HepG2 (cell line): ENCODE measurements around the gene ZBED5. TPM values are rescaled to one million over a fixed set of nuclear protein-coding genes. Genes with fewer than 3 reads are reported as not detected.

Source experiments
- ATAC-seq: fragments of 200-7000 bp; cut with Tn5 transposase; 3 replicates; pipeline ENCODE4 v1.9.1; 2020; ENCODE audit warnings: mild to moderate bottlenecking, moderate library complexity
- BruUV-seq: library from RNA; stranded (reverse); fragments of 400-500 nt; replicated peaks from 2 replicates; lab custom pipeline; 2021; lab: Mats Ljungman, UMichigan
- CTCF ChIA-PET: fragments of 300-600 bp; formaldehyde crosslinking; extraction: SDS; loops from one replicate; lab custom pipeline; 2021; ENCODE audit warnings: low total read pairs, inconsistent platforms, low intra/inter-chr PET ratio; lab: Yijun Ruan, JAX
- POLR2A ChIA-PET: fragments of 350-600 bp; sonication (Branson Sonifier 250); formaldehyde crosslinking; loops from one replicate; lab custom pipeline; 2020; ENCODE audit warnings: antibody characterized with exemption, inconsistent platforms; lab: Yijun Ruan, JAX
- DNase-seq: peaks from one replicate; pipeline ENCODE4 v3.0.0-alpha.2; 2015; ENCODE audit warnings: low spot score
- FAIRE-seq: peaks from 3 replicates; lab custom pipeline; 2011; peaks lifted over from hg19 to GRCh38; lab: Jason Lieb, UNC
- H2AFZ ChIP-seq: one replicate; pipeline ENCODE4 v1.6.1; 2011; ENCODE audit warnings: low read length, inconsistent platforms
- H3K27ac ChIP-seq: fragments of 300-600 bp; 3 replicates; pipeline ENCODE4 v1.8.0; 2011; ENCODE audit warnings: mixed run types, mild to moderate bottlenecking, mixed read lengths, low read length, inconsistent platforms; ENCODE audit not compliant: insufficient read depth; ENCODE audit errors: extremely low read length
- H3K27me3 ChIP-seq, 2 experiments: fragments of 200-600 bp in 1 of 2; 2 replicates in 1 of 2; 3 replicates in 1 of 2; pipeline versions ENCODE4 v1.6.0 to v1.8.0; 2011; ENCODE audit warnings: low read length in 2 of 2, mild to moderate bottlenecking in 2 of 2, moderate library complexity in 2 of 2, inconsistent platforms in 1 of 2; ENCODE audit not compliant: insufficient read depth in 2 of 2, control insufficient read depth in 1 of 2
- H3K36me3 ChIP-seq, 2 experiments: fragments of 200-600 bp in 1 of 2; replicated peaks in 1 of 2; 2 replicates in 1 of 2; 3 replicates in 1 of 2; pipeline versions ENCODE4 v1.5.1 to v1.8.0; 2011; ENCODE audit warnings: low read length in 2 of 2, inconsistent platforms in 1 of 2; ENCODE audit not compliant: insufficient read depth in 2 of 2, control insufficient read depth in 1 of 2
- H3K4me1 ChIP-seq: 2 replicates; pipeline ENCODE4 v1.5.1; 2012; ENCODE audit warnings: low read length, inconsistent platforms; ENCODE audit not compliant: insufficient read depth
- H3K4me2 ChIP-seq: 2 replicates; pipeline ENCODE4 v1.6.0; 2011; ENCODE audit warnings: low read depth, low read length, inconsistent platforms
- H3K4me3 ChIP-seq, 3 experiments: fragments of 200-600 bp in 1 of 3; sonication (generic), shearing (Covaris generic) in 1 of 3; replicated peaks in 1 of 3; 2 replicates each; pipeline ENCODE4 v1.5.1; 2011 to 2016; ENCODE audit warnings: low read length in 3 of 3, inconsistent platforms in 2 of 3, low read depth in 2 of 3, mild to moderate bottlenecking in 2 of 3, control low read depth in 1 of 3, mixed read lengths in 1 of 3; ENCODE audit not compliant: insufficient read depth in 1 of 3
- H3K79me2 ChIP-seq: one replicate; pipeline ENCODE4 v1.6.1; 2011; ENCODE audit warnings: low read length, inconsistent platforms; ENCODE audit not compliant: insufficient read depth
- H3K9ac ChIP-seq: 2 replicates; pipeline ENCODE4 v1.6.0; 2011; ENCODE audit warnings: mild to moderate bottlenecking, low read depth, low read length, inconsistent platforms; ENCODE audit not compliant: insufficient read depth
- H3K9me3 ChIP-seq: 2 replicates; pipeline ENCODE4 v1.5.1; 2012; ENCODE audit warnings: mild to moderate bottlenecking, low read length
- H4K20me1 ChIP-seq: 2 replicates; pipeline ENCODE4 v1.6.0; 2011; ENCODE audit warnings: inconsistent platforms, mild to moderate bottlenecking, low read length, moderate library complexity; ENCODE audit not compliant: insufficient read depth
- CTCF ChIP-seq: sonication (generic); formaldehyde crosslinking; IDR thresholded peaks from 2 replicates; pipeline ENCODE4 v1.5.0; 2020; ENCODE audit warnings: mild to moderate bottlenecking, missing genetic modification reagents, moderate library complexity
- HMG20B ChIP-seq: conservative IDR thresholded peaks from 2 replicates; pipeline ENCODE4 v1.6.1; 2016; ENCODE audit warnings: missing genetic modification reagents, missing compliant biosample characterization
- MLXIP ChIP-seq: sonication (generic); formaldehyde crosslinking; IDR thresholded peaks from 2 replicates; pipeline ENCODE4 v1.9.0; 2021; ENCODE audit warnings: missing genetic modification reagents, borderline replicate concordance
- RORA ChIP-seq: sonication (generic); formaldehyde crosslinking; IDR thresholded peaks from 2 replicates; pipeline ENCODE4 v1.5.0; 2020; ENCODE audit warnings: mild to moderate bottlenecking, missing genetic modification reagents, moderate library complexity
- SAP130 ChIP-seq: IDR thresholded peaks from 2 replicates; pipeline ENCODE4 v1.6.1; 2016; ENCODE audit warnings: low read depth
- TFE3 ChIP-seq: IDR thresholded peaks from 2 replicates; pipeline ENCODE4 v1.6.1; 2016
- ZFYVE20 ChIP-seq: sonication (generic); formaldehyde crosslinking; IDR thresholded peaks from 2 replicates; pipeline ENCODE4 v1.8.0; 2023; ENCODE audit warnings: low read depth, mild to moderate bottlenecking, moderate library complexity, missing genetic modification reagents, borderline replicate concordance
- ZKSCAN8 ChIP-seq: IDR thresholded peaks from 2 replicates; pipeline ENCODE4 v1.6.1; 2016; ENCODE audit warnings: borderline replicate concordance, missing genetic modification reagents, missing compliant biosample characterization
- ZNF34 ChIP-seq: sonication (generic); formaldehyde crosslinking; IDR thresholded peaks from 2 replicates; pipeline ENCODE4 v1.4.0; 2020; ENCODE audit warnings: mild to moderate bottlenecking, missing genetic modification reagents, borderline replicate concordance
- ZNF614 ChIP-seq: IDR thresholded peaks from 2 replicates; pipeline ENCODE4 v1.6.1; 2018; ENCODE audit warnings: missing biosample characterization, missing genetic modification reagents, inconsistent platforms, borderline replicate concordance
- ZNF781 ChIP-seq: sonication (generic); formaldehyde crosslinking; IDR thresholded peaks from 2 replicates; pipeline ENCODE4 v1.5.1; 2020; ENCODE audit warnings: borderline replicate concordance, mild to moderate bottlenecking, missing genetic modification reagents; ENCODE audit errors: not compliant biosample characterization
- ZUFSP ChIP-seq: sonication (generic); formaldehyde crosslinking; IDR thresholded peaks from 2 replicates; pipeline ENCODE4 v1.9.0; 2021; ENCODE audit warnings: missing genetic modification reagents, mild to moderate bottlenecking, borderline replicate concordance
- WGBS: methylation state at CpG from one replicate; pipeline ENCODE4 v1.1.6; 2017; ENCODE audit warnings: low lambda C conversion rate; 5-methylcytosine and 5-hydroxymethylcytosine counted together
- in situ Hi-C: cut with HindIII; loops from 2 replicates; pipeline ENCODE4 v1.10.0; 2017; ENCODE audit warnings: low pct_unique_long_range_greater_than_20kb; ENCODE audit not compliant: extremely low pct_ligation_motif_present
- intact Hi-C: fragments of 100-400 bp; cut with micrococcal nuclease; formaldehyde crosslinking; loops from one replicate; pipeline ENCODE4 v1.10.0; 2022; ENCODE audit not compliant: unreplicated experiment
- polyA plus RNA-seq, 8 experiments: library from polyadenylated mRNA; depleted of rRNA in 3 of 8; stranded (reverse) in 7 of 8; unstranded in 1 of 8; fragments of >200 nt; fragmentation: Illumina TruSeq in 4 of 8; extraction: Trizol in 4 of 8; gene quantifications; 2 replicates each; pipeline versions ENCODE4 v1.2.1 to v1.2.3, GENCODE V29; 2011 to 2016; ENCODE audit warnings: low read depth in 4 of 8, missing spikeins in 1 of 8, mixed read lengths in 1 of 8; ENCODE audit not compliant: insufficient read depth in 1 of 8
- total RNA-seq, 5 experiments: library from RNA; depleted of rRNA; stranded (reverse); fragments of >200 nt; fragmentation: Illumina TruSeq; extraction: Trizol; gene quantifications; 2 replicates each; pipeline ENCODE4 v1.2.3, GENCODE V29; 2016; ENCODE audit warnings: low read depth in 1 of 5

Gene ZBED5
- total and polyA plus RNA-seq, 2 of the 13 experiments (the other 11 are each of a cell fraction or from before 2014, with no cell fraction given): 18.2 to 38.6 TPM

GRCh38 chr11:10881892-10882291, 24.0 kb upstream of the ZBED5 start:
- H3K79me2 ChIP-seq: no peaks in the 10 kb centered on the region
- DNase-seq (no peak), FAIRE-seq (no peak), ATAC-seq (no peak)
- H3K27me3 ChIP-seq: no peaks in the 10 kb centered on the region
- TF ChIP-seq ZNF34 (CRISPR knock-in tag) (no peak), ZFYVE20 (no peak), SAP130 (CRISPR knock-in tag) (no peak), TFE3 (no peak), ZNF781 (CRISPR knock-in tag) (no peak), ZUFSP (CRISPR knock-in tag) (no peak), RORA (no peak), MLXIP (CRISPR knock-in tag) (no peak), HMG20B (CRISPR knock-in tag) (no peak), ZKSCAN8 (no peak), CTCF (CRISPR knock-in tag) (no peak), ZNF614 (CRISPR knock-in tag) (no peak)
- no peak overlapping the region for H3K4me3 ChIP-seq
- no peaks in the 10 kb centered on the region for H3K9me3 ChIP-seq
- H4K20me1 ChIP-seq: no peaks in the 10 kb centered on the region
- WGBS: 67% methylated on average over 3 of the region's 3 CpGs
- no peak overlapping the region for H2AFZ ChIP-seq
- H3K27ac ChIP-seq: no peak overlapping the region
- ChIA-PET POLR2A (no interaction called here), CTCF (no interaction called here)
- BruUV-seq: no TSS peak
- H3K36me3 ChIP-seq: no peaks in the 10 kb centered on the region
- in situ Hi-C loops (no loop called here), intact Hi-C loops (no loop called here)
- no peak overlapping the region for H3K4me2 ChIP-seq
- H3K9ac ChIP-seq: no peak overlapping the region
- H3K4me1 ChIP-seq: no peaks in the 10 kb centered on the region
